ENCODE results near the gene SLC19A1.
A peak's percentile ranks its signal among the peaks of the same experiment; 100 is the strongest.

Gene SLC19A1

GRCh38 chr21:45457832-45458172 lies 84.4 kb downstream of the SLC19A1 start:
- no peak for TF ChIP-seq CTCF (IDR thresholded peaks at IDR 0.05)
- no peak for DNase-seq
- Histone ChIP-seq H3K9me3 (no peaks in the 10 kb centered on the region), H3K4me3 (peak overlapping the region; percentile 52 to 55), H3K27me3 (no peaks in the 10 kb centered on the region), H3K4me1 (peaks cover 0 to 83% (median 67%) of the 10 kb centered on the region in 4 donors), H3K36me3 (peaks cover 0 to 11% (median 0%) of the 10 kb centered on the region in 3 donors), H3K27ac (peak overlapping the region; percentile 73 to 75)
- intact Hi-C loops (cut with DNase I; ENCODE audit: low total_unique reads): loop anchor here (10.0 kb wide), 1 partner anchor 303 kb away; no protein-coding TSS in a partner anchor

- H3K27ac ChIP-seq: peak overlapping the region; percentile 73 to 75
- peaks cover 0 to 11% (median 0%) of the 10 kb centered on the region in 3 donors for H3K36me3 ChIP-seq
- no peak for DNase-seq
- H3K9me3 ChIP-seq: no peaks in the 10 kb centered on the region
- peak overlapping the region; percentile 52 to 55 for H3K4me3 ChIP-seq
- H3K4me1 ChIP-seq: peaks cover 0 to 83% (median 67%) of the 10 kb centered on the region in 4 donors
- no peak for TF ChIP-seq CTCF (IDR thresholded peaks at IDR 0.05)
- H3K27me3 ChIP-seq: no peaks in the 10 kb centered on the region
- intact Hi-C loops (cut with DNase I; ENCODE audit: low total_unique reads): loop anchor here (10.0 kb wide), 1 partner anchor 302 kb away; no protein-coding TSS in a partner anchor
Measured at GRCh38 chr21:45457161-45457831, 84.9 kb downstream of the SLC19A1 start.

- peak overlapping the region; percentile 73 to 75 for H3K27ac ChIP-seq
- peaks cover 0 to 83% (median 67%) of the 10 kb centered on the region in 4 donors for H3K4me1 ChIP-seq
- intact Hi-C loops (cut with DNase I; ENCODE audit: low total_unique reads): loop anchor here (10.0 kb wide), 1 partner anchor 302 kb away; no protein-coding TSS in a partner anchor
- H3K27me3 ChIP-seq: no peaks in the 10 kb centered on the region
- H3K36me3 ChIP-seq: peaks cover 0 to 7% (median 0%) of the 10 kb centered on the region in 3 donors
- no peaks in the 10 kb centered on the region for H3K9me3 ChIP-seq
- TF ChIP-seq CTCF (IDR thresholded peaks at IDR 0.05): no peak
- peak overlapping the region; percentile 52 to 55 for H3K4me3 ChIP-seq
- DNase-seq: no peak
Measured at GRCh38 chr21:45456584-45457160, 85.6 kb downstream of the SLC19A1 start.

- DNase-seq: no peak
Measured at GRCh38 chr21:45455674-45456583, 86.3 kb downstream of the SLC19A1 start.

More at GRCh38 chr21:45455674-45456583, 86.3 kb downstream of the SLC19A1 start:
- Histone ChIP-seq H3K27me3 (no peaks in the 10 kb centered on the region), H3K9me3 (no peaks in the 10 kb centered on the region), H3K4me1 (peaks cover 0 to 79% (median 69%) of the 10 kb centered on the region in 4 donors), H3K27ac (peak overlapping the region; percentile 73 to 75), H3K4me3 (peak overlapping the region; percentile 52 to 55), H3K36me3 (no peaks in the 10 kb centered on the region)
- intact Hi-C loops (cut with DNase I; ENCODE audit: low total_unique reads): loop anchor here (10.0 kb wide), 1 partner anchor 301 kb away; no protein-coding TSS in a partner anchor
- no peak for TF ChIP-seq CTCF (IDR thresholded peaks at IDR 0.05)

Data from tibial artery (tissue), 4 donors.